HG02981 (cell line): ENCODE results near the gene CDS2.

ENCODE experiments used
- ATAC-seq: cut with Tn5 transposase; IDR thresholded peaks from one replicate; pipeline ENCODE4 v1.9.1; 2021; ENCODE audit warnings: mild to moderate bottlenecking, moderate library complexity; ENCODE audit not compliant: unreplicated experiment

Gene CDS2

GRCh38 chr20:5203380-5203779 is 76.6 kb downstream of the CDS2 start:
- no peak for ATAC-seq

GRCh38 chr20:5205348-5206210 is 78.8 kb downstream of the CDS2 start:
- peak; percentile 96 for ATAC-seq

- no peak for ATAC-seq
Measured at GRCh38 chr20:5207138-5207537, 80.3 kb downstream of the CDS2 start.

- no peak for ATAC-seq
Measured at GRCh38 chr20:5211803-5212714, 85.3 kb downstream of the CDS2 start.

- ATAC-seq = no peak
Measured at GRCh38 chr20:5212907-5213487, 86.2 kb downstream of the CDS2 start.

- no peak for ATAC-seq
Measured at GRCh38 chr20:5214826-5215225, 88.0 kb downstream of the CDS2 start.

- ATAC-seq = no peak
Measured at GRCh38 chr20:5215672-5216304, 89.0 kb downstream of the CDS2 start.

- ATAC-seq = no peak
Measured at GRCh38 chr20:5216663-5217062, 89.9 kb downstream of the CDS2 start.

- ATAC-seq = no peak
Measured at GRCh38 chr20:5217616-5218015, 90.8 kb downstream of the CDS2 start.

- no peak for ATAC-seq
Measured at GRCh38 chr20:5220321-5221060, 93.7 kb downstream of the CDS2 start.

- ATAC-seq = no peak
Measured at GRCh38 chr20:5221061-5221430, 94.2 kb downstream of the CDS2 start.

- ATAC-seq = no peak
Measured at GRCh38 chr20:5222919-5223634, 96.3 kb downstream of the CDS2 start.

- no peak for ATAC-seq
Measured at GRCh38 chr20:5230544-5230943, 103.7 kb downstream of the CDS2 start.

- ATAC-seq = no peak
Measured at GRCh38 chr20:5234158-5234557, 107.3 kb downstream of the CDS2 start.

GRCh38 chr20:5234978-5235377 is 108.2 kb downstream of the CDS2 start:
- ATAC-seq = no peak
